GM19238 (cell line): ENCODE results near the gene MXD1.

Experiments
- DNase-seq: peaks from one replicate; pipeline ENCODE4 v3.0.0; 2011; ENCODE audit warnings: low spot score; ENCODE audit not compliant: insufficient read length

MXD1 gene

DNA sequence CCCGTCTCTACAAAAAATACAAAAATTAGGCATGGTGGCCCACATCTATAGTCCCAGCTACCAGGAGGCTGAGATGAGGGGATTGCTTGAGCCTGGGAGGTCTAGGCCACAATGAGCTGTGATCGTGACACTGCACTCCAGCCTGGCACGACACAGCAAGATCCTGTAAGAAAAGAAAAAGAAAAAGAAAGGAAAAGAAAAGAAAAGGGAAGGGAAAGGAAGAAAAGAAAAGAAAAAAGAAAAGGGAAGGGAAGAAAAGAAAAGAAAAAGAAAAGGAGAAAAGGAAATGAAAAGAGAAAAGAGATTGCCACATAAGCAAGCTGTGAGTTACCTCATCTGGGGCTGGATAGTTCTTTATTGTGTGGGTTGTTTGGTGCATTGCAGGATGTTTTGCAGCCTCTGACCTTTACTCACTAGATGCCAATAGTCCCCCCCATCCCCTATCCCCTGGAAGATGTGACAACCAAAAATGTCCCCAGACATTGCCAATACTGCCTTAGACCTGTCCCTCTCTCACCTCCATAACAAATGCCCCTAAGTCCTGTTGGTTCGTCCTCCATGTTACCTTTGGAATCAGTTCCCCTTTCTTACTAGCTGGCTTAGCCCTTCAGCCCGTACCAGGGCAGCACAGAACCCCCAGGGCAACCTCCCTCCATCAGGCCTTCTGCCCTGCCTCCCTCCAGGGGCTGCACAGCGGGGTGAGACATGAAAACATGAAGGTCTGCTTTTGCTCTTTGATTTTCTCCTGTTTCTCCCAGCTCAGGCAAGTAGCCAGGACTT is 37.6 kb downstream of the MXD1 start:
- DNase-seq = no peak

DNA sequence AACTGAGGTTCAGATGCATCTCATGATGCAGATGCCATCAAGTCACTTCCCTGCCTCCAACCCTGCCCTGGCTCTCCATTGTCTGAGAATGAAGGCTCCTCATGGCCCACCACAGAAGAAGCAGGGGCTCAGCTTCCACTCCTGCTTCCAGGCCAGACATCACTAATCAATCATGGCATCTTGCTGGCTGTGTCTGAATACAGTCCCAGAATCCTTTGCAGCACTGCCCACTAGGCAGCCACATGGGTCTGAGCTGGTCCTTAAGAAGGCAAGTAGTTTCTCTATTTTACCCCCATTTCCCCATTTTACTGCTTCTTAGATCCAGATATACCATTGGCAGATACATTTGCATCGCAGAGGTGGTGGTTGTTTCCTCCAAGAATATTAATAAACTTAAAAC is 39.2 kb downstream of the MXD1 start:
- DNase-seq = no peak

DNA sequence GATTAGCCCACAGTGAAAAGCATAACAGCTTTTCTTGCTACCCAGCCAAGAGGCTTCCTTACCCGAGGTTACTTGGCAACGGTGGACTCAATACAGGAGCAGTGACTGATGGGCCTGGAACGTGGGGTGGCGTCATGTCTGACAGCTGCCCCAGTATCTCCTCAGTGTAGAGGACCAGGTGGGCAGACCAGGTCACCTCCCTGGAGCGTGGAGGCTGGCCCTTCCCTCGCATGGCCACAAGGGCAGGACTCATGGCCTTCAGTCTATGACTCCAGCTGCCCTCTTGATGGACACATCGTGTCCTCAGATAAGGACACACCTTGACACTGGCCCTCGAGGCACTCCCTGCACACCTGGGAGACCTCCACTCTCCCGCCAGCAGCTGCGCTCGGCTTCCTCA is 40.1 kb downstream of the MXD1 start:
- DNase-seq = no peak

DNA sequence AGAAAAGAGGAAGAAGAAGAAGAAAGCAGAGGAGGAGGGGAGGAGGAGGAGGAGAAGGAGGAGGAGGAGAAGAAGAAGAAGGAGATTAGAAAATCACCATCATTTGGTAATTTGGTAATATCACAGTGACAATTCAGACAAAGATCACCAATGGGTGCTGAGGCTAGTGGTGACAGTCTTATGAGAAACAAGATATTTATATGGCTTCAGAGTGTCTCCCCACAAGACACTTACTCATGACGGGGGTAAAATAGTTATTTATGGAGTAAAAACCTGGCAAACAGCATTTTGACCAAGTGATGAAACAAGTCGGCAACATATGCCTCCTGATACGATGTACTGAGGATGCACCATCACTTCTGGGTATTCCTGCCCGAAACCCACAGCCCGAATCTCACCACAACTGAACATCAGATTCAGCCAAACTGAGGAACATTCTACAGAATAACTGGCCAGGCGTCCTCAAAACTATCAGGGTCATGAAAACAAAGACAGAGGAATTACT is 41.6 kb downstream of the MXD1 start:
- DNase-seq = no peak

DNA sequence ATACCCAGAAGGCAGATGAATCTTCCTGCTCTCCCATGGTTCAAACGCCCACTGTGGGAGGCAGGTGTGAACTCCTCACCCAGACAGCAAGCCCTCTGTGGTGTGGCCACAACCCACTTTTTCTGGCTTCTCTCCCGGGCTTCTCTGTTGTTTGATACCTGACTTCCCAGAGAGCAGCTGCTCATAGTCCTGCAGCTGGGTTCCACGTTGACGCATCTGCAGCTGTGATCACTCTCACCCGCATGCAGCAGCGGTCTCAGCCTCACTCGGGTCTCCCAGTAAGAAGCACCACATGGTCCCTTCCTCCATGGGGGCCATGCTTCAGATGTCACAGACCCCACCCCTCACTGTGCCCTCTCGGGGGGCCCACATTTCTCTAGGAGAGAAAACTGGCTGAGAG is 43.1 kb downstream of the MXD1 start:
- no peak for DNase-seq

DNA sequence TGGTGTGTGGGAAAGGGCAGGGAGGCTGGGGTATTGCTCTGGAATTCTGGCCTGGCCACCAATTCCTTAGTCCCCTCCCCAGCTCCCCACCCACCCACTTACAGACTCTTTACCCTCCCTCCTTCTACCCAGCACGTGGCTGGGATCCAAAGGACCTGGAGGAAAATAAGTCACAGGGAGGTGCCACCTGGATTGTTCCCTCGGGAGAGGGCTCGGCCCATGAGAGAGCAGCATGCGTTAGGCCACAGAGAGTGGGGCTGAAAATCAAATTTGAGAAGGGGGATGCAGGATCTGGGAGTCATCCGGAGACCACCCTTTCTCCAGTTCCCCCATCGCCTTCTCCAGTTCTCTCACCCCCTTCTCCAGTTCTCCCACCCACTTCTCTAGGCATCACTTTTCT is 43.6 kb downstream of the MXD1 start:
- DNase-seq = no peak

DNA sequence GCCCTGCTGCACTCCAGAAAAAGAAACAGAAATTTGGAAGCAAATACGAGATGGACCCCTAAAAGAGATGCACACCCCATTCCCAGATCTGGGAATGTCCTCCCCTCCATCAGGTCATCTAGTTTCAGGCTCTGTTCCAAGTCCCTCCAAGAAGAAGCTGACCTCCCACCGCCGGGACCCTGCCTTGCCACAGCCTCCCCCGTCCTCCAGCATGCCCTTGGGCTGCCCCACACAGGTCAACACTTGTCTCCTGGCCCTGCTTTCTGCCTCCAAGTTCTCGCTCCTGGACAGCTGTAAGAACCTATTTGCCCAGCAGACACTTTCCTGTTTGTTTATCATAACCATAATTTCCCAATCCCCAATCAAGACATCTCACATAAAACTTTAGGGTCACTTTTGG is 44.5 kb downstream of the MXD1 start:
- DNase-seq = no peak

DNA sequence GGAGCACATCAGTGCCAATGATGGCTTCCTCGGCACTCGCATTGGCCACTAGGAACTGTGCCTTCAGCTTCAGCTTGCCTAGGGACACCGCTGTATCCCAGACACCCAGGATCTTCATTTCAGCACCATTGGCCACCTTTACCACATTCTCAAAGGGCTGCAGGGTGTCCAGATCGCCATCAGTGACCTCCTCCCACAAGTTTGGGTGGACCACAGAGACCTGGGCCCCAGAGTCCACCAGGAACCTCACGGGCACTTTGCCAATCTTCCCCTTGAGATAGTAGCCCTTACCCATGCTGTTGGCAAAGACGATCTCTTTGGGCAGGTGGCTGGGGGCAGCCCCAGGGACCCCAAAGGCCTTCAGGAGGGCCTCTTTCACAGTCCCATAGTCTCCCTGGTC is 45.9 kb downstream of the MXD1 start:
- no peak for DNase-seq

DNA sequence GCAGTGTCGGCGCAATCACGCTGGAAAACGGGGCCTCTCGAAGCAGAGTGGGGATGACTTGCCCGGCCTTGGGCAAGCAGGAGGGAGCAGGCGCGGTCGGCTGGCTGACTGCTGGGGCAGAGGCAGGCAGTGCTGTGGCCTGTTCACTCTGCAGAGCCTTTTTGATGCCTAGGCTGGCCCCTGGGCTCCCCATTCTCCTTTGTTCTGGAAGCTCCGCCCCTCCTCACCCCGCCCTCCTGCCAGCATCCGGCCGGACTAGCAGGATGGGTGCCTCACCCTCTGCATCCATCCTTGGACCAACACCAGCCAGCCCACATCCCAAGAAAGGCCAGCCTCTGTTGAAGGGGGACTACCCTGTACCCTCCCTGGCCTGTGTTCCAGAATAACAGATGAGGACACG is 46.6 kb downstream of the MXD1 start, which contains the start of gene ASPRV1:
TSS of gene ASPRV1 (minus strand) at position 136 of the 400 bp plus-strand sequence. CDS start 195 bp downstream, outside the sequence.
- no peak for DNase-seq

DNA sequence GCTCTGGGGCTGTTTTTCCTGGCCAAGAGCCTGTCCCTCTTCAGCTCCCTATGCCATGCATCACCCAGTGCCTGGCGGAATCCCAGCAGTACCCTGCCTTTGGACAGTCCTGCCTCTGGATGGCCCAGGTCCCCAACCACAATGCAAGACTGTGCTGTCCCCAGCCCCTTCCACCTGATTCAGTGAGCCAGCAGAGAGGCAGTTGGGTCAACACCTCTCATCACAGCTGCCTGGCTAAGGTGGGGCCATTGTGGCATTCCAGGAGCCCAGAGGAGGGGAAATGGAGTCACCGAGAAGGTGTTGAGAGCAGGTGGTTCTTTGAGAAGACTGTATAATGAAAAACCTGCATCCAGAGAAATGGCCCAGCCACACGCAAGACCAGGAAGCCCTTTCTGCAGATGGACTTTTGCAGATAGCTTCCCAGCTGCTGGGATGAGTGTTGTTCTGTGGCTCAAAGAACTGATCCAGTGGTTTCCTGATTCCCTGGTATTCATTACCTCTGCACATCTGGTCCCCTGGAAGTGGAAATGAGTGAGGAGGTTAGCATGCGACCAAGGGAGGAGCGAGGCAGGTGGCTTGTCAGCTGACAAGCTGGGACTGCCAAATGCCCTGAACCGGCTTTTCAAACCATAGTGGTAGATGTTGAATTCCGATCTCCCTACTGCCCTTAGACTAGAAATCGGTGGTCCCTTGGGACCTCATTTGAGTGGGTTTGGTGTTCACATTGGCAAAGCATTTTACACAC is 48.2 kb downstream of the MXD1 start:
- no peak for DNase-seq

DNA sequence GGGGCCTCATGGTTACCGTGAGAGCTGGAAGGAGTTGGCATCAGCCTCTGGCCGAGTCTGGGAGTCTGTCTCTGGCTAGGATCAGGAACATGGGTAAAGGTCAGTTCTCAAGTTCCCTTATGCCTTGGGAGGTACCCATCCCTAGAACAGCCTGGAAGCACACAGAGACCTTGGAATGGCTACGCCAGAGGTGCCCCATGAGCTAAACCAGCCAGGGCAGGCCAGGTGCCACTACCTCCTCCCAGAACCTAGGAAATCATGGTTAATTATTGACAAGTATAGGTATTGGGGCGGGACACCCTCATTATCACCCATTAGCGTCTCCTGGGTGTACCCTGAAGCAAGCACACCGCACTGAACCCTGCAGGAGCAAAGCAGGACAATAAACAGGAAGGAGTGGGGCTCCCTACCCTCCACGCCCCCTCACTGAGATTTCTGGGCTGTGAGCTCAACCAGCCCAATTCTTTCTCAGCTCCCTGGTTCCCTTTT is 49.5 kb downstream of the MXD1 start:
- no peak for DNase-seq

DNA sequence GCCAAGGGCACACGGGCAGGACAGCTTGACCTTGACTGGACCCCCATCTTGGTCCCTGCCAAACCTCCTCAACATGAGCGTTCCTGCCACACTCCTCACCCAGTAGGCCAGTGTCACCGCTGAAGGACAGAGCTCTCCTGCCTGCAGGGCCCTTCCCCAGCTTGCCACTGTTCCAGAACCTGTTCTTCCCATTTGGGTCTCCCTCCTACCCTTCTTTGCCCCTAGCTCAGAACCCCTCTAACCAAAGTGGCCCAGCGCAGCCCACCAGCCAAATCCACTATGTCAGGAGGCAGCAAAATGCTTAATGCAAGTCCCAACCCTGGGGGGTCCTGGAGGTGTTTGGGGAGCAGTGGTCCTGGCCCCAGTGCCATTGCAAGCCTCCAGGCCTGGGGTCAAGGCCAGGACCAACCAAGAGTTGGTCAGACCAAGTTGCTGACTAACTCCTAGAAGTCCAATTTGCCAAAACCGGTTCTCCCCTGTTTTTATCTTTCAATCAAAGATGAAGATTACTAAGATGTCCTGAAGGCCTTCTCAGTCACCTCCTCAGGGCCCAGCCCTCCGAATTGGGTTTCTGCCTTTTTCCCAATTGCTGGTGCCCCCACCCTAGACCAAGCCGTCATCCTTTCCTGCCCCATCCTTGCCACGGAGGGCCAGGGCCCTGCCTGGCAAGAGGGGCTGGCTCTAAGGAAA is 51.0 kb downstream of the MXD1 start:
- DNase-seq = no peak

DNA sequence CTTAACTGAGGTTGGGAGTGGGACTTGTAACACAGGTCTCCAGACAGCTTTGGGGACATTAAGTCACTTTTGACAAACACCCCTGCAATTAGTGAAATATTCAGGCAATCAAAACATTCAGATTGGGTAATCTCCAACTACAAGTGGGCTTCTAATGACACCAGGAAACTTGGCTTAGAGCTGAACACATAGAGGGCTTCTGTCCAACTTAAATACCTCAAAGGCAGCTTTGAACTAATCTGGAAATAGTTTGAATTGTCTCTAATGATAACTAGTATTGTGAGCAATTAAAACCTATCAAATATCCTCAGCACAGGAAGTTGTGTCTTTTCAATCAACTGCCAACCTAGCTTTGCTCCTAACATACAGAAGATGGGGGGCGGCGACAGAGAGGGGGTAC is 51.6 kb downstream of the MXD1 start:
- no peak for DNase-seq

DNA sequence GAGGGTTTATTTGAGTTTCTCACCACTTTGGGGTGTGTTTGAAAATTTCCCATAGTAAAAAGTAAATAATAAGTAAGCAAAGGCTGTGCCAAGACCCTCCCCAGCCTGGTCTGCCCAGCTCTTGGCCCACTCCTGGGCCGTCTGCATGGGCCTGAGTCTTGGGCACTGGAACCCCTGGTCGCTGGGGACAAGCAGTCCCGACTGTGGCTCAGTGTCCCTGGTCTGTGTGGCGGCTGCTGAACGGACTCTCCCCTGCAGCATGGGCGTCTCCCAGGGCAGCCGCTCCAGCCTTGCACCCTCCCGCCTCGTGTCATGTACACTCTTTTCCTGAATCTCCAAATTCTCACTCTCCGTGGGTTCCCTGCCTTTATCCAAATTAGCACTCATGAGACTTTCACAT is 53.7 kb downstream of the MXD1 start:
- no peak for DNase-seq

DNA sequence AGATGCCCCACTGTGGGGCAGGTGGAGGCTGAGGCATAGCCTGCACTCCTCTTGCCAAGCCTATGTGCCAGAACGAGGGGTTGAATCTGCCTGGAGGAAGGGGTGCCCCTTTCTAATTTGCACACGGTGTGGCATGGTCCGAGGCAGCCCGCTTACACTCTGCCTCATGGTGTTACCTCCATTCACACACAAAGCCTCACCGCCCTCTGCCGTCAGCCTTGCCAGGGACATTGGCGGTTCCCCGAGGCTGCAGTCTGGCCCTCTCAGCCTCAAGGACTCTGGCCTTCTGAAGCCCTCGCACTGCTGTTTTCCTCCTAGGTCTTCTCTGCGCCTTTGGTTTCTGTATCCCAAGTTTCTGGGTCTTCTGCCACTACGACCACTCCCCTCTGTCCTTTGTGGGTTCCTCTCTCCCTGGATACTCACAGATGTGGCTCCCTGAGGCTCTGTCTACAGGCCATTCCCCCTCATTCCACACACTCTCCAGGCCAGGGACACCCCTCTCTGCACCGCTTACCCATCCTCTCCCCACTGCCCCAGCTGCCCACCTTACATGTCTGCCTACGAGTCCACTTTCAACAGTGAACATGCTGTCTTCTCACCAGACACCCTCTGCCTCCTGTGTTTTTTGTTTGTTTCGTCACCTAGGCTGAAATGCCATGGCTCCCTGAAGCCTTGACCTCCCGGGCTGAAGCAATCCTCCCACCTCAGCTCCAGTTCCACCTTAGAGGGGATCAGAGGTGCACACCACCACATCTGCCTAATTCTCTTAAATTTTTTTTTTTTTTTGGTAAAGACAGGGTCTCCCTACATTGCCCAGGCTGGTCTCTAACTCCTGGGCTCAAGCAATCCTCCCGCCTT is 54.4 kb downstream of the MXD1 start:
- no peak for DNase-seq

DNA sequence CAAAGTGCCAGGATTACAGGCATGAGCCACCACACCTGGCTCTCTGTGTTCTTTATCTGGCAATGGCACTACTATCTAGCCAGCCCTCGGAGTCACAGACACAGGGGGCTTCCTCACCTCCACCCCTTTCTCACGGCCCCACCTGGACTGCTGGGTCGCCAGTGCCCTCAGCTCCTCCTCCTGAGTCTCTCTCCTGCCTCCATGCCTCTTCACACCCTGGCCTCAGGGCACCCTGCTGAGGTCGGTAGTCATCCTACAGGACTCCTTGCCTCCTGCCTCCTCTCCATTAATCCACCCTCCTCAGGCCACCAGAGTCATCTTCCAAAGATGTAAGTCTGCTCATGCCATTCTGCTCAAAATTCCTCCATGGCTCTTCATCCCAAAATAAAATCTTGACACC is 55.1 kb downstream of the MXD1 start:
- no peak for DNase-seq

DNA sequence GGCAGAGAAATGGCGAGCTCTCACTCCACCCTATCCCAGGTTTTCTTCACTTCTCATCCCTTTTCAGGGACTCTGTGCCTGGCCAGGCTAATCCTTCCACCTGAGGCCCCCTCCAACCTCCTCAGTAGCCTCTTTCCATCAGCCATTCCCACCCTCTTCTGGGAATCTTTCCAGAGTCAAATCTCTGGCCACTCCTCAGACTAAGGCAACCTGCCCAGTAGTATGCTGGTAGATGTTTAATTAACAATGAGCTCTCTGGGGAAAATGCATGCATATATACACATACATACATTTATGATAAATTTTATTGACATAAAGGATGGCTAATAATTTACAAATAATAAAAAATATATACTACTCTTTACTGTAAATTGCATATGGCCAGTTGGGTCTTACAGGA is 57.9 kb downstream of the MXD1 start:
- no peak for DNase-seq

DNA sequence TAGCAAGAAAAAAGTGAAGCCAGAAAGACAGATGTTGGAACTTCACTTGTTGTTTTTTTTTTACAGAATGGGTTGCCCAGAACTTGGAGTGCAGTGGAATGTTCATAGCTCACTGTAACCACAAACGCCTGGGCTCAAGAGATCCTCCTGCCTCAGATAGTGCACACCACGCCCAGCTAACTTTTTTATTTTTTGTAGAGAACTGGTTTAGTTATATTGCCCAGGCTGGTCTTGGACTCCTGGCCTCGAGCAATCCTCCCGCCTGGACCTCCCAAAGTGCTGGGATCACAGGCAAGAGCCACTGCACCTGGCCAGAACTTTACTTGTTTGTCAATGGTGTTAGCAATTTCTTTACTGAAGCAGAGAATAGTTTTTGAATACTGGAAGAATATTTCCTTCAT is 58.4 kb downstream of the MXD1 start:
- no peak for DNase-seq

DNA sequence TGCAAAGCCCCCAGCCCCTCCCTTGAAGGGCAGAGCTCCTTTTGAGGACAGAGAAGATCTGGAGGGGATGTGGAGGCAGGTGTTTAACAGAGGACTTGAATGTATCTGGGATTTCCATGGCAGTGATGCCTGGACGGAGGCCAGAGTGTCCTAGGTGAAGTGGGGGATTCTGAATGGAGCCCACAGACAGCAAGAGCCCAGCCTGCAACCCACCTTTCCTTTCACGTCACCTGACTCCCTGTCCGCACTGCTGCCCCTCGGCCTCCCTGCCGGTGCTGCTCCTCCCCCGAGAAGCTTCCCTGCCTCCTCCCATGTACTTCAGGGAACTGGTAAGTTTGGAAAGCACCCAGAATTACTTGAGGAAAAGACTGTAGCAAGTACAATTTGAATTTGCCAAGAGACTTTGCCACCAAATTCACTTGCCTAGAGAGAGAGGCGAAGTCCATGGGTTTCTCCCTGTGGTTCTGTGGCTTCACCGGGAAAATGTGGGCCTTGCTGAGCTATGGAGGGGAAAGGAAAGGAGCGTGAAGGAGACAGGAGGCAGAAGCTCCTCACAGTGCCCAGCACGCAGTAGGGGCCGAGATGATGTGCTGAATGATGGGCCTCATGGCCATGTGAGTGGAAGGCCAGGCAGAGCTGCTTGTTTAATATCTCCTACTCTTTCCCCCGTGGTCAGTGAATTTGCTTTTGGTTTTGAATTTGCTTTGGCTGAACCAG is 60.4 kb downstream of the MXD1 start:
- DNase-seq = no peak

DNA sequence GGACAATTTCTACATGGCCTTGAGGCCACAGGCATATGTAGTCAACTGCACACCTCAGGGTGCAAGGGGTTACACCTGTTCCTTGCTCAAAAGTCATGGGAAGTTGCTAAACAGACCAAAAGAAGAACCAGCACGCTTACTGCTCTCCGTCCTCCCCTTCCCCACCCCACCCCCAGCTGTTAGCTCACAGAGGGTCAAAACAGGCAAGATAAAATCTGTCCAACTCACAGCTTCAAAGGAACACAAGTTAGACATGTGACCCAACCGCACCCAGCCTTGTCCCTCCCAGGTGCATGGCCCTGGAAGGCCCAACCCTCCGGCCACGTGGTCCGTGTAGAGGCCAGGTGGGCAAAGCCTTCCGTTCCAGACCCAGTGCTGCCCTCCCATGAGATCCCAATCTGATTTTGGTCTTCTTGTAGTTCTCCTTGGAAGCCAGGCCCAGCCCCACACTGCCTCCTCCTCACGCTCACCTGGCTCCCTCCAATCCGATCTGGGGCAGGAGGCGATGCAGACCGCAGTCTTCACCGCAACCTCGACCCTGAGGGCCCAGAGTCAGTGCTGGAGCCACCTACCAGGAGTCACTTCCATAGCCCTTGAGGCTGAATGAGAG is 61.0 kb downstream of the MXD1 start:
- no peak for DNase-seq
